DND-41 (cell line): ENCODE results near the gene KCNG4.

Source experiments
- ATAC-seq: fragments of 200-7000 bp; cut with Tn5 transposase; 3 replicates; pipeline ENCODE4 v1.9.1; 2021; ENCODE audit warnings: low read depth; ENCODE audit not compliant: insufficient read depth
- DNase-seq: peaks from one replicate; pipeline ENCODE4 v3.0.0-alpha.2; 2020
- H2AFZ ChIP-seq: 2 replicates; pipeline ENCODE4 v1.6.0; 2012; ENCODE audit warnings: low read depth, low read length
- H3K27ac ChIP-seq: 2 replicates; pipeline ENCODE4 v1.5.1; 2012; ENCODE audit warnings: low read length, inconsistent platforms
- H3K27me3 ChIP-seq: fragments of 200-600 bp; sonication (generic); 2 replicates; pipeline ENCODE4 v1.6.0; 2012; ENCODE audit warnings: low read length, mild to moderate bottlenecking, inconsistent platforms; ENCODE audit not compliant: insufficient read depth, poor library complexity
- H3K36me3 ChIP-seq: 2 replicates; pipeline ENCODE4 v1.5.1; 2012; ENCODE audit warnings: low read length, inconsistent platforms; ENCODE audit not compliant: insufficient read depth
- H3K4me1 ChIP-seq: 2 replicates; pipeline ENCODE4 v1.5.1; 2012; ENCODE audit warnings: mild to moderate bottlenecking, low read length; ENCODE audit not compliant: insufficient read depth
- H3K4me2 ChIP-seq: 2 replicates; pipeline ENCODE4 v1.6.0; 2012; ENCODE audit warnings: mild to moderate bottlenecking, moderate library complexity, low read length, inconsistent platforms; ENCODE audit not compliant: insufficient read depth
- H3K4me3 ChIP-seq, 2 experiments: fragments of 200-600 bp in 1 of 2; shearing (Covaris generic) in 1 of 2; 2 replicates each; pipeline ENCODE4 v1.5.1; 2012 to 2016; ENCODE audit warnings: inconsistent platforms in 2 of 2, low read length in 2 of 2, mild to moderate bottlenecking in 2 of 2, low read depth in 1 of 2, moderate library complexity in 1 of 2
- H3K79me2 ChIP-seq: 2 replicates; pipeline ENCODE4 v1.6.0; 2012; ENCODE audit warnings: low read length, inconsistent platforms; ENCODE audit not compliant: insufficient read depth
- H3K9ac ChIP-seq: 2 replicates; pipeline ENCODE4 v1.6.0; 2012; ENCODE audit warnings: low read depth, mild to moderate bottlenecking, inconsistent platforms, low read length, moderate library complexity
- H3K9me3 ChIP-seq: 2 replicates; pipeline ENCODE4 v1.5.1; 2012; ENCODE audit warnings: low read length, moderate library complexity, mild to moderate bottlenecking, inconsistent platforms; ENCODE audit not compliant: insufficient read depth, severe bottlenecking
- H4K20me1 ChIP-seq: 2 replicates; pipeline ENCODE4 v1.6.0; 2012; ENCODE audit warnings: low read length; ENCODE audit not compliant: insufficient read depth
- CTCF ChIP-seq: IDR thresholded peaks from 2 replicates; pipeline ENCODE4 v1.5.1; 2012; ENCODE audit warnings: borderline replicate concordance, low read length, moderate library complexity, mild to moderate bottlenecking; ENCODE audit not compliant: poor library complexity, severe bottlenecking; ENCODE audit errors: extremely low read depth
- EZH2 ChIP-seq: IDR thresholded peaks from 3 replicates; pipeline ENCODE4 v1.6.1; 2012; ENCODE audit warnings: borderline replicate concordance, low read depth, mild to moderate bottlenecking, moderate library complexity, low read length, inconsistent platforms; ENCODE audit not compliant: severe bottlenecking

The KCNG4 gene

GRCh38 chr16:84196101-84196500 is 43.7 kb downstream of the KCNG4 start:
- DNase-seq (no peak), ATAC-seq (no peak)
- H3K9ac ChIP-seq = no peak overlapping the region
- H3K27me3 ChIP-seq = no peaks in the 10 kb centered on the region
- H2AFZ ChIP-seq = no peak overlapping the region
- no peak overlapping the region for H3K4me2 ChIP-seq
- no peaks in the 10 kb centered on the region for H3K9me3 ChIP-seq
- H3K79me2 ChIP-seq = no peaks in the 10 kb centered on the region
- no peaks in the 10 kb centered on the region for H3K36me3 ChIP-seq
- peaks cover 8% of the 10 kb centered on the region; the same call in 1 of the 2 replicates for H4K20me1 ChIP-seq
- H3K27ac ChIP-seq = no peak overlapping the region
- no peak overlapping the region for H3K4me3 ChIP-seq
- TF ChIP-seq CTCF = no peak
- no peak for TF ChIP-seq EZH2
- peaks cover 26% of the 10 kb centered on the region for H3K4me1 ChIP-seq

- H4K20me1 ChIP-seq = peaks cover 8% of the 10 kb centered on the region; the same call in 1 of the 2 replicates
- H3K4me1 ChIP-seq = peaks cover 26% of the 10 kb centered on the region
- no peak overlapping the region for H2AFZ ChIP-seq
- no peak for ATAC-seq
- peak overlapping the region; percentile 36; the same call in 1 of the 2 replicates for H3K4me2 ChIP-seq
- H3K36me3 ChIP-seq = no peaks in the 10 kb centered on the region
- TF ChIP-seq CTCF (no peak), EZH2 (no peak)
- H3K79me2 ChIP-seq = no peaks in the 10 kb centered on the region
- H3K27ac ChIP-seq = no peak overlapping the region
- no peak overlapping the region for H3K4me3 ChIP-seq
- no peak for DNase-seq
- no peaks in the 10 kb centered on the region for H3K27me3 ChIP-seq
- H3K9me3 ChIP-seq = no peaks in the 10 kb centered on the region
- no peak overlapping the region for H3K9ac ChIP-seq
Observed at GRCh38 chr16:84195201-84196093, 44.4 kb downstream of the KCNG4 start.

DNA sequence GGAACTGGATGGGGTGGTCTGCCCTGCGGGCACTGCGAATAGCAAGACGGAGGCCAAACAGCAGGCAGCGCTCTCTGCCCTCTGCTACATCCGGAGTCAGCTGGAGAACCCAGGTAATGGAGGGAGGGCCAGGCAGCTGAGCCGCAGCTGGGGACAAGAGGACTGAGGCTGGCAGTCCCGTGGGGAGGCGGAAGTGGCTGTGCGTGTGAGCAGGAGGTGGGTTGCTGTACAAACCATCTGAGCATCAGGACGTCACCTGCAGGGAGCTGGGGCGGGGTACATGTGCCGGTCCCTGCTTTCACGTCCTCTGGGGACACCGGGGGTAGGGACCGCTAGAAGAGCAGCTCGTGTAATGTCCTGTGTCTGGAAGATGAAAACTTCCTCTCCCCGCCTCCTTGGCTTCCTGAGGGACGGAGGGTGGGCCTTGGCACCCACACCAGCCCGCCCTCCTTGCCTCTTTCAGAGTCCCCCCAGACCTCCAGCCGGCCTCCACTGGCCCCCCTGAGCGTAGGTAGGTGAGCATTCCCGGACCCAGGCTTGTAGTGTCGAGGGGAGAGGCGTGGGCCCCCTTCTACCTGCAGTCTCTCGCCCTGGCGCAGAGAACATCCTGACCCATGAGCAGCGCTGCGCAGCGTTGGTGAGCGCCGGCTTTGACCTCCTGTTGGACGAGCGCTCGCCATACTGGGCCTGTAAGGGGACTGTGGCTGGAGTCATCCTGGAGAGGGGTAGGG is 45.2 kb downstream of the KCNG4 start:
- TF ChIP-seq EZH2 (no peak), CTCF (peak; percentile 37)
- Histone ChIP-seq H4K20me1 (peaks cover 8% of the 10 kb centered on the region; the same call in 1 of the 2 replicates), H3K4me2 (peak overlapping the region; percentile 36), H2AFZ (no peak overlapping the region), H3K9me3 (no peaks in the 10 kb centered on the region), H3K9ac (no peak overlapping the region), H3K27ac (no peak overlapping the region), H3K4me3 (no peak overlapping the region), H3K36me3 (no peaks in the 10 kb centered on the region), H3K79me2 (no peaks in the 10 kb centered on the region), H3K4me1 (peaks cover 26% of the 10 kb centered on the region), H3K27me3 (no peaks in the 10 kb centered on the region)
- ATAC-seq = peak; percentile 49
- DNase-seq = peak; percentile 58
